IMR-90 (cell line): Measurements from ENCODE around the gene ZNF581. TPM values are rescaled to one million over a fixed set of nuclear protein-coding genes. Genes with fewer than 3 reads are reported as not detected.

Experiments used
- ATAC-seq: fragments of 200-7000 bp; cut with Tn5 transposase; 2 replicates; pipeline ENCODE4 v1.9.1; 2020; ENCODE audit warnings: low read depth, mild to moderate bottlenecking, moderate library complexity
- BruUV-seq: library from RNA; stranded (reverse); fragments of 400-500 nt; replicated peaks from 2 replicates; lab custom pipeline; 2021; lab: Mats Ljungman, UMichigan
- CTCF ChIA-PET: fragments of 300-600 bp; formaldehyde crosslinking; extraction: SDS; loops from one replicate; lab custom pipeline; 2021; ENCODE audit warnings: antibody characterized with exemption; lab: Yijun Ruan, JAX
- POLR2A ChIA-PET: fragments of 300-600 bp; sonication (Branson Sonifier 250); formaldehyde crosslinking; loops from one replicate; lab custom pipeline; 2022; ENCODE audit warnings: antibody characterized with exemption; ENCODE audit not compliant: unreplicated experiment; lab: Charles Lee
- DNase-seq: peaks from one replicate; pipeline ENCODE4 v3.0.0; 2013
- H2AFZ ChIP-seq: replicated peaks from 2 replicates; pipeline ENCODE3; 2013; ENCODE audit warnings: low read length, mild to moderate bottlenecking; ENCODE audit not compliant: poor library complexity
- H2AK5ac ChIP-seq: 2 replicates; pipeline ENCODE4 v1.6.1; 2013; ENCODE audit warnings: low read depth, low read length, inconsistent platforms
- H2AK9ac ChIP-seq: replicated peaks from 2 replicates; pipeline ENCODE3; 2013; ENCODE audit warnings: mild to moderate bottlenecking, low read depth, low read length, moderate library complexity; ENCODE audit not compliant: poor library complexity
- H2BK120ac ChIP-seq: 2 replicates; pipeline ENCODE4 v1.6.1; 2013; ENCODE audit warnings: low read depth, low read length, inconsistent platforms
- H2BK15ac ChIP-seq: 3 replicates; pipeline ENCODE4 v1.6.1; 2013; ENCODE audit warnings: low read depth, low read length, inconsistent platforms
- H2BK20ac ChIP-seq: 2 replicates; pipeline ENCODE4 v1.6.1; 2013; ENCODE audit warnings: low read depth, mild to moderate bottlenecking, inconsistent platforms, low read length, moderate library complexity
- H2BK5ac ChIP-seq: 2 replicates; pipeline ENCODE4 v1.6.1; 2013; ENCODE audit warnings: mild to moderate bottlenecking, low read depth, low read length, inconsistent platforms; ENCODE audit not compliant: poor library complexity, severe bottlenecking
- H3K14ac ChIP-seq: replicated peaks from 2 replicates; pipeline ENCODE4 v1.6.1; 2013; ENCODE audit warnings: low read depth, low read length, inconsistent platforms
- H3K18ac ChIP-seq: 2 replicates; pipeline ENCODE4 v1.6.1; 2013; ENCODE audit warnings: low read depth, low read length, control low read depth
- H3K23ac ChIP-seq: 2 replicates; pipeline ENCODE4 v1.6.1; 2013; ENCODE audit warnings: low read depth, low read length, inconsistent platforms
- H3K27ac ChIP-seq: 2 replicates; pipeline ENCODE4 v1.5.1; 2013; ENCODE audit warnings: mild to moderate bottlenecking, control low read depth, low read length; ENCODE audit not compliant: insufficient read depth
- H3K27me3 ChIP-seq: 2 replicates; pipeline ENCODE4 v1.6.1; 2013; ENCODE audit warnings: low read length; ENCODE audit not compliant: control insufficient read depth, insufficient read depth
- H3K36me3 ChIP-seq: 2 replicates; pipeline ENCODE4 v1.6.1; 2013; ENCODE audit warnings: low read length, mixed read lengths; ENCODE audit not compliant: control insufficient read depth, insufficient read depth
- H3K4ac ChIP-seq: 2 replicates; pipeline ENCODE4 v1.6.1; 2013; ENCODE audit warnings: low read depth, low read length, inconsistent platforms
- H3K4me1 ChIP-seq: 2 replicates; pipeline ENCODE4 v1.6.1; 2013; ENCODE audit warnings: low read length, mixed read lengths; ENCODE audit not compliant: control insufficient read depth, insufficient read depth
- H3K4me2 ChIP-seq: 2 replicates; pipeline ENCODE4 v1.6.1; 2013; ENCODE audit warnings: low read depth, mild to moderate bottlenecking, control low read depth, low read length, moderate library complexity
- H3K4me3 ChIP-seq: 2 replicates; pipeline ENCODE4 v1.5.1; 2013; ENCODE audit warnings: low read depth, mild to moderate bottlenecking, control low read depth, low read length, moderate library complexity; ENCODE audit not compliant: insufficient read depth
- H3K56ac ChIP-seq: 2 replicates; pipeline ENCODE4 v1.6.1; 2013; ENCODE audit warnings: low read length, inconsistent platforms; ENCODE audit not compliant: insufficient read depth; ENCODE audit errors: extremely low read depth
- H3K79me1 ChIP-seq, 2 experiments: 2 replicates each; pipeline ENCODE4 v1.6.1; 2013; ENCODE audit warnings: low read length in 2 of 2, inconsistent platforms in 1 of 2, low read depth in 1 of 2
- H3K9ac ChIP-seq: 2 replicates; pipeline ENCODE4 v1.6.1; 2013; ENCODE audit warnings: low read depth, low read length, control low read depth
- H3K9me1 ChIP-seq: 2 replicates; pipeline ENCODE4 v1.6.1; 2013; ENCODE audit warnings: low read length, inconsistent platforms; ENCODE audit not compliant: insufficient read depth
- H3K9me3 ChIP-seq: 2 replicates; pipeline ENCODE4 v1.6.1; 2013; ENCODE audit warnings: low read length; ENCODE audit not compliant: control insufficient read depth, insufficient read depth
- H4K20me1 ChIP-seq: 2 replicates; pipeline ENCODE4 v1.6.1; 2013; ENCODE audit warnings: low read length, inconsistent platforms; ENCODE audit not compliant: insufficient read depth
- H4K5ac ChIP-seq: 2 replicates; pipeline ENCODE4 v1.6.1; 2013; ENCODE audit warnings: mild to moderate bottlenecking, low read depth, low read length, control low read depth
- H4K8ac ChIP-seq, 2 experiments: 2 replicates each; pipeline ENCODE4 v1.6.1; 2013; ENCODE audit warnings: low read depth in 2 of 2, low read length in 2 of 2, control low read depth in 1 of 2, inconsistent platforms in 1 of 2
- H4K91ac ChIP-seq: 2 replicates; pipeline ENCODE4 v1.6.1; 2013; ENCODE audit warnings: low read depth, low read length, inconsistent platforms; ENCODE audit not compliant: insufficient read depth
- BHLHE40 ChIP-seq: fragments of 150-350 bp; IDR thresholded peaks from 2 replicates; pipeline ENCODE4 v1.6.1; 2016; ENCODE audit warnings: mild to moderate bottlenecking, low read depth, low read length
- CEBPB ChIP-seq: IDR thresholded peaks from 2 replicates; pipeline ENCODE4 v1.6.1; 2012; ENCODE audit warnings: low read depth, low read length, improper control_type of control experiment
- CHD1 ChIP-seq: IDR thresholded peaks from 2 replicates; pipeline ENCODE4 v1.6.1; 2012; ENCODE audit warnings: low read depth, low read length, improper control_type of control experiment
- CTCF ChIP-seq: conservative IDR thresholded peaks from 2 replicates; pipeline ENCODE4 v1.5.1; 2012; ENCODE audit warnings: mild to moderate bottlenecking, low read depth, low read length, improper control_type of control experiment
- ELK1 ChIP-seq: fragments of 150-350 bp; IDR thresholded peaks from 2 replicates; pipeline ENCODE4 v1.6.1; 2016; ENCODE audit warnings: low read depth, mild to moderate bottlenecking, low read length, moderate library complexity, borderline replicate concordance
- FOS ChIP-seq: fragments of 150-350 bp; IDR thresholded peaks from 2 replicates; pipeline ENCODE4 v1.6.1; 2016; ENCODE audit warnings: low read depth, low read length
- MAFK ChIP-seq: IDR thresholded peaks from 2 replicates; pipeline ENCODE4 v1.6.1; 2012; ENCODE audit warnings: low read depth, low read length, improper control_type of control experiment
- MAZ ChIP-seq: IDR thresholded peaks from 2 replicates; pipeline ENCODE4 v1.6.1; 2012; ENCODE audit warnings: low read depth, mild to moderate bottlenecking, low read length, improper control_type of control experiment, moderate library complexity, borderline replicate concordance
- MXI1 ChIP-seq: IDR thresholded peaks from 2 replicates; pipeline ENCODE4 v1.6.1; 2012; ENCODE audit warnings: low read depth, mild to moderate bottlenecking, low read length, moderate library complexity, borderline replicate concordance
- NFE2L2 ChIP-seq: fragments of 150-350 bp; IDR thresholded peaks from 2 replicates; pipeline ENCODE4 v1.6.1; 2016; ENCODE audit warnings: low read depth, mild to moderate bottlenecking, low read length
- POLR2A ChIP-seq: IDR thresholded peaks from 2 replicates; pipeline ENCODE4 v1.6.1; 2012; ENCODE audit warnings: mild to moderate bottlenecking, low read depth, low read length
- RAD21 ChIP-seq: IDR thresholded peaks from 2 replicates; pipeline ENCODE4 v1.6.1; 2012; ENCODE audit warnings: low read length, improper control_type of control experiment
- RCOR1 ChIP-seq: IDR thresholded peaks from 2 replicates; pipeline ENCODE4 v1.6.1; 2012; ENCODE audit warnings: mild to moderate bottlenecking, low read length, improper control_type of control experiment; ENCODE audit not compliant: insufficient replicate concordance
- RFX5 ChIP-seq: IDR thresholded peaks from 2 replicates; pipeline ENCODE4 v1.8.0; 2012; ENCODE audit warnings: low read depth, mild to moderate bottlenecking, low read length, moderate library complexity
- SMC3 ChIP-seq: fragments of 150-350 bp; IDR thresholded peaks from 2 replicates; pipeline ENCODE4 v1.6.1; 2016; ENCODE audit warnings: low read depth, mild to moderate bottlenecking, antibody characterized with exemption, low read length, moderate library complexity
- USF2 ChIP-seq: fragments of 150-350 bp; IDR thresholded peaks from 2 replicates; pipeline ENCODE4 v1.6.1; 2017; ENCODE audit warnings: mild to moderate bottlenecking, antibody characterized with exemption, low read length, low read depth
- WGBS, 2 experiments: methylation state at CpG; one replicate each; pipeline versions ENCODE4 v1.1.5 to v1.1.7; 2013; ENCODE audit warnings: missing lambda C conversion rate in 2 of 2; ENCODE audit not compliant: insufficient read length in 1 of 2; ENCODE audit errors: extremely low coverage in 2 of 2; 5-methylcytosine and 5-hydroxymethylcytosine counted together
- dilution Hi-C: fragments of 300-500 bp; cut with HindIII; formaldehyde crosslinking; loops from one replicate; pipeline ENCODE4 v1.14.3; 2018; ENCODE audit warnings: low sequenced_read_pairs; ENCODE audit not compliant: unreplicated experiment
- in situ Hi-C: fragments of 300-500 bp; cut with MboI; formaldehyde crosslinking; loops from 3 replicates; pipeline ENCODE4 v1.14.3; 2019; ENCODE audit warnings: low sequenced_read_pairs, inconsistent platforms, mixed read lengths
- intact Hi-C: fragments of 100-400 bp; cut with micrococcal nuclease; formaldehyde crosslinking; loops from 2 replicates; pipeline ENCODE4 v1.10.0; 2022
- polyA plus RNA-seq, 3 experiments: library from polyadenylated mRNA; depleted of rRNA; stranded (reverse); fragments of >200 nt; gene quantifications; 2 replicates each; pipeline ENCODE4 v1.2.3, GENCODE V29; 2012; ENCODE audit warnings: low replicate concordance in 1 of 3
- total RNA-seq: library from RNA; depleted of rRNA; stranded (reverse); fragments of >200 nt; gene quantifications from 2 replicates; pipeline ENCODE4 v1.2.3, GENCODE V29; 2012

ZNF581 gene
- total and polyA plus RNA-seq, 2 of the 4 experiments (the other 2 are of a cell fraction): 9.7 to 21.9 TPM

GRCh38 chr19:55673889-55674288 is 30.4 kb downstream of the ZNF581 start:
- no peak overlapping the region for H3K4me2 ChIP-seq
- H2AK5ac ChIP-seq: no peak overlapping the region
- H2AK9ac ChIP-seq: no peak overlapping the region
- WGBS, 2 experiments: no CpG with 5 or more reads among the region's 15 CpGs
- H2BK20ac ChIP-seq: no peak overlapping the region
- no peak overlapping the region for H3K18ac ChIP-seq
- H4K5ac ChIP-seq: no peak overlapping the region
- dilution Hi-C loops: no loop called here
- peaks cover 63% of the 10 kb centered on the region for H4K20me1 ChIP-seq
- no peak overlapping the region for H4K8ac ChIP-seq
- peaks cover 42% of the 10 kb centered on the region for H3K36me3 ChIP-seq
- no peak overlapping the region for H2BK120ac ChIP-seq
- DNase-seq: no peak
- no peak overlapping the region for H3K9ac ChIP-seq
- H3K4me1 ChIP-seq: peaks cover 5% of the 10 kb centered on the region; the same call in 1 of the 2 replicates
- H3K23ac ChIP-seq: no peak overlapping the region
- no peaks in the 10 kb centered on the region; the same call in 1 of the 2 replicates for H3K9me1 ChIP-seq
- no peaks in the 10 kb centered on the region for H3K9me3 ChIP-seq
- no peak overlapping the region for H2AFZ ChIP-seq
- H2BK5ac ChIP-seq: no peak overlapping the region
- in situ Hi-C loops: loop anchor here (25.0 kb wide), 2 partner anchors 1212 to 1537 kb away; partner anchors contain the start of genes CDC42EP5, CNOT3 and LENG9
- H3K4ac ChIP-seq: no peak overlapping the region
- H2BK15ac ChIP-seq: no peak overlapping the region
- H3K56ac ChIP-seq: no peak overlapping the region
- H3K4me3 ChIP-seq: no peak overlapping the region
- intact Hi-C loops: loop anchor here (2.0 kb wide), 1 partner anchor 19 kb away; the partner anchor contains the start of gene U2AF2
- no peaks in the 10 kb centered on the region for H3K27me3 ChIP-seq
- no peak for ATAC-seq
- POLR2A ChIA-PET: no interaction called here
- peaks cover 20 to 53% of the 10 kb centered on the region in 2 experiments; a peak in 3 of 4 replicates for H3K79me1 ChIP-seq
- TF ChIP-seq POLR2A (no peak), MAFK (no peak), USF2 (no peak), RAD21 (no peak), RFX5 (no peak), SMC3 (no peak), CTCF (no peak), RCOR1 (no peak), NFE2L2 (no peak), FOS (no peak), ELK1 (no peak), CHD1 (no peak), MXI1 (no peak), MAZ (no peak), BHLHE40 (no peak), CEBPB (no peak)
- no peak overlapping the region for H3K14ac ChIP-seq
- no peak overlapping the region for H3K27ac ChIP-seq
- no peak overlapping the region for H4K91ac ChIP-seq
- no TSS peak for BruUV-seq
- CTCF ChIA-PET: no interaction called here
